ENCODE data around the gene AIFM2. TPM values are rescaled to one million over a fixed set of nuclear protein-coding genes. Genes with fewer than 3 reads are reported as not detected.

The AIFM2 gene
- total and polyA plus RNA-seq, 2 donors (not counting 3 experiments of a cell fraction or from before 2014, with no cell fraction given) = 6.9 to 8.7 TPM

GRCh38 chr10:70147259-70147625, 14.6 kb upstream of the AIFM2 start:
- peaks cover 5 to 10% of the 10 kb centered on the region in 2 experiments for H3K36me3 ChIP-seq (ENCODE audit: control insufficient read depth in 2 of 2, extremely low read depth in 1 of 2, insufficient read depth in 2 of 2, low read length in 2 of 2)
- H3K27ac ChIP-seq (ENCODE audit: insufficient read depth, low read depth, low read length) = no peak overlapping the region
- H3K9me1 ChIP-seq (replicated peaks; ENCODE audit: control insufficient read depth, extremely low read depth, insufficient read depth, low read length) = no peaks in the 10 kb centered on the region
- H3K9me3 ChIP-seq (replicated peaks; ENCODE audit: control insufficient read depth, insufficient read depth, low read length) = no peaks in the 10 kb centered on the region
- FAIRE-seq (no peak), DNase-seq (ENCODE audit: low read depth, low spot score) (no peak)
- H4K20me1 ChIP-seq (replicated peaks; ENCODE audit: control insufficient read depth, extremely low read depth, insufficient read depth, low read length) = no peaks in the 10 kb centered on the region
- ChIA-PET CTCF (interaction anchor here (1.0 to 3.4 kb wide), 19 partner anchors 11 to 431 kb away, joined by 3 to 95 read pairs (median 6); partner anchors contain the start of genes AIFM2 and SAR1A), POLR2A (interaction anchor here (0.7 to 1.8 kb wide), 2 partner anchors 24 to 447 kb away, joined by 3 to 24 read pairs; partner anchors contain the start of gene SAR1A)
- TF ChIP-seq GATA2 (IDR thresholded peaks at IDR 0.05; ENCODE audit: insufficient read depth, insufficient read length, low read depth, low read length) (no peak), POLR2A (IDR thresholded peaks at IDR 0.05; ENCODE audit: low read depth, low read length) (no peak), POLR2AphosphoS5 (IDR thresholded peaks at IDR 0.05; ENCODE audit: insufficient read depth, low read depth, low read length) (no peak), JUN (IDR thresholded peaks at IDR 0.05; ENCODE audit: borderline replicate concordance, insufficient read depth, insufficient read length, low read depth) (no peak), EZH2 (IDR thresholded peaks at IDR 0.05; ENCODE audit: borderline replicate concordance, low read depth, low read length, severe bottlenecking) (no peak), FOS (IDR thresholded peaks at IDR 0.05; ENCODE audit: borderline replicate concordance, insufficient read depth, low read length) (no peak), MYC (IDR thresholded peaks at IDR 0.05; ENCODE audit: low read depth, low read length) (no peak)
- TF ChIP-seq, protein P1, sequence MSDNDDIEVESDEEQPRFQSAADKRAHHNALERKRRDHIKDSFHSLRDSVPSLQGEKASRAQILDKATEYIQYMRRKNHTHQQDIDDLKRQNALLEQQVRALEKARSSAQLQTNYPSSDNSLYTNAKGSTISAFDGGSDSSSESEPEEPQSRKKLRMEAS (IDR thresholded peaks at IDR 0.05; ENCODE audit: insufficient read depth, insufficient read length) = no peak
- TF ChIP-seq, protein P2, sequence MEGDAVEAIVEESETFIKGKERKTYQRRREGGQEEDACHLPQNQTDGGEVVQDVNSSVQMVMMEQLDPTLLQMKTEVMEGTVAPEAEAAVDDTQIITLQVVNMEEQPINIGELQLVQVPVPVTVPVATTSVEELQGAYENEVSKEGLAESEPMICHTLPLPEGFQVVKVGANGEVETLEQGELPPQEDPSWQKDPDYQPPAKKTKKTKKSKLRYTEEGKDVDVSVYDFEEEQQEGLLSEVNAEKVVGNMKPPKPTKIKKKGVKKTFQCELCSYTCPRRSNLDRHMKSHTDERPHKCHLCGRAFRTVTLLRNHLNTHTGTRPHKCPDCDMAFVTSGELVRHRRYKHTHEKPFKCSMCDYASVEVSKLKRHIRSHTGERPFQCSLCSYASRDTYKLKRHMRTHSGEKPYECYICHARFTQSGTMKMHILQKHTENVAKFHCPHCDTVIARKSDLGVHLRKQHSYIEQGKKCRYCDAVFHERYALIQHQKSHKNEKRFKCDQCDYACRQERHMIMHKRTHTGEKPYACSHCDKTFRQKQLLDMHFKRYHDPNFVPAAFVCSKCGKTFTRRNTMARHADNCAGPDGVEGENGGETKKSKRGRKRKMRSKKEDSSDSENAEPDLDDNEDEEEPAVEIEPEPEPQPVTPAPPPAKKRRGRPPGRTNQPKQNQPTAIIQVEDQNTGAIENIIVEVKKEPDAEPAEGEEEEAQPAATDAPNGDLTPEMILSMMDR (IDR thresholded peaks at IDR 0.05; ENCODE audit: extremely low read depth in 1 of 2, insufficient read depth in 1 of 2, low read depth in 1 of 2, low read length in 2 of 2) = no peak
- no TSS peak for BruUV-seq (replicated peaks)
- no peak overlapping the region for H2AFZ ChIP-seq (ENCODE audit: low read depth, low read length)
- H3K27me3 ChIP-seq (ENCODE audit: control insufficient read depth in 2 of 2, insufficient read depth in 2 of 2, low read length in 2 of 2) = no peaks in the 10 kb centered on the region
- dilution Hi-C loops (cut with MboI; ENCODE audit: extremely low pct_ligation_motif_present, low sequenced_read_pairs) = no loop called here
- H3K4me2 ChIP-seq (ENCODE audit: insufficient read depth, low read length) = peak overlapping the region; percentile 55
- H3K4me1 ChIP-seq (ENCODE audit: control insufficient read depth, extremely low read depth, insufficient read depth, low read length) = peaks cover 11% of the 10 kb centered on the region
- peaks cover 7% of the 10 kb centered on the region for H3K79me2 ChIP-seq (ENCODE audit: control insufficient read depth, insufficient read depth, low read length)
- no peak overlapping the region for H3K4me3 ChIP-seq (replicated peaks in 1 of 3; ENCODE audit: insufficient read depth in 1 of 3, low read depth in 1 of 3, low read length in 3 of 3)
- no peak overlapping the region for H3K9ac ChIP-seq (replicated peaks; ENCODE audit: extremely low read depth, insufficient read depth, low read length)
- intact Hi-C loops (cut with micrococcal nuclease) = loop anchor here (5.0 kb wide), 3 partner anchors 55 to 235 kb away; partner anchors contain the start of genes LRRC20 and PPA1

All from endothelial cell of umbilical vein (primary cell).